ENCODE results near the gene PHETA1.

PHETA1 gene

GRCh38 chr12:111319600-111320257 lies 49.2 kb downstream of the PHETA1 start:
- no peak for TF ChIP-seq CTCF (IDR thresholded peaks at IDR 0.05; ENCODE audit: low read depth, low read length, missing control alignments)
- H3K4me3 ChIP-seq (replicated peaks; ENCODE audit: low read depth, low read length), result no peak overlapping the region
- no peak for DNase-seq (ENCODE audit: extremely low read depth, low read depth)

- TF ChIP-seq CTCF (IDR thresholded peaks at IDR 0.05; ENCODE audit: low read depth, low read length, missing control alignments), result no peak
- DNase-seq (ENCODE audit: extremely low read depth, low read depth), result no peak
- H3K4me3 ChIP-seq (replicated peaks; ENCODE audit: low read depth, low read length), result no peak overlapping the region
Observed at GRCh38 chr12:111318450-111318849, 50.4 kb downstream of the PHETA1 start.

GRCh38 chr12:111316671-111317070 lies 52.2 kb downstream of the PHETA1 start:
- TF ChIP-seq CTCF (IDR thresholded peaks at IDR 0.05; ENCODE audit: low read depth, low read length, missing control alignments), result no peak

GRCh38 chr12:111314953-111315539 lies 53.8 kb downstream of the PHETA1 start:
- no peak overlapping the region for H3K4me3 ChIP-seq (replicated peaks; ENCODE audit: low read depth, low read length)
- no peak for DNase-seq (ENCODE audit: extremely low read depth, low read depth)
- TF ChIP-seq CTCF (IDR thresholded peaks at IDR 0.05; ENCODE audit: low read depth, low read length, missing control alignments), result no peak

More at GRCh38 chr12:111316671-111317070, 52.2 kb downstream of the PHETA1 start:
- H3K4me3 ChIP-seq (replicated peaks; ENCODE audit: low read depth, low read length), result no peak overlapping the region
- no peak for DNase-seq (ENCODE audit: extremely low read depth, low read depth)

GRCh38 chr12:111313833-111314259 lies 55.0 kb downstream of the PHETA1 start:
- peak; percentile 33 for DNase-seq (ENCODE audit: extremely low read depth, low read depth)
- peak; percentile 98 for TF ChIP-seq CTCF (IDR thresholded peaks at IDR 0.05; ENCODE audit: low read depth, low read length, missing control alignments)
- H3K4me3 ChIP-seq (replicated peaks; ENCODE audit: low read depth, low read length), result no peak overlapping the region

- no peak for DNase-seq (ENCODE audit: extremely low read depth, low read depth)
- H3K4me3 ChIP-seq (replicated peaks; ENCODE audit: low read depth, low read length), result no peak overlapping the region
- TF ChIP-seq CTCF (IDR thresholded peaks at IDR 0.05; ENCODE audit: low read depth, low read length, missing control alignments), result no peak
Observed at GRCh38 chr12:111312708-111313107, 56.2 kb downstream of the PHETA1 start.
